Measurements from ENCODE around the gene SLC20A1. TPM values are rescaled to one million over a fixed set of nuclear protein-coding genes. Genes with fewer than 3 reads are reported as not detected.

The SLC20A1 gene
- total RNA-seq, 1 donor from 2014 or later, result 81.2 TPM

DNA sequence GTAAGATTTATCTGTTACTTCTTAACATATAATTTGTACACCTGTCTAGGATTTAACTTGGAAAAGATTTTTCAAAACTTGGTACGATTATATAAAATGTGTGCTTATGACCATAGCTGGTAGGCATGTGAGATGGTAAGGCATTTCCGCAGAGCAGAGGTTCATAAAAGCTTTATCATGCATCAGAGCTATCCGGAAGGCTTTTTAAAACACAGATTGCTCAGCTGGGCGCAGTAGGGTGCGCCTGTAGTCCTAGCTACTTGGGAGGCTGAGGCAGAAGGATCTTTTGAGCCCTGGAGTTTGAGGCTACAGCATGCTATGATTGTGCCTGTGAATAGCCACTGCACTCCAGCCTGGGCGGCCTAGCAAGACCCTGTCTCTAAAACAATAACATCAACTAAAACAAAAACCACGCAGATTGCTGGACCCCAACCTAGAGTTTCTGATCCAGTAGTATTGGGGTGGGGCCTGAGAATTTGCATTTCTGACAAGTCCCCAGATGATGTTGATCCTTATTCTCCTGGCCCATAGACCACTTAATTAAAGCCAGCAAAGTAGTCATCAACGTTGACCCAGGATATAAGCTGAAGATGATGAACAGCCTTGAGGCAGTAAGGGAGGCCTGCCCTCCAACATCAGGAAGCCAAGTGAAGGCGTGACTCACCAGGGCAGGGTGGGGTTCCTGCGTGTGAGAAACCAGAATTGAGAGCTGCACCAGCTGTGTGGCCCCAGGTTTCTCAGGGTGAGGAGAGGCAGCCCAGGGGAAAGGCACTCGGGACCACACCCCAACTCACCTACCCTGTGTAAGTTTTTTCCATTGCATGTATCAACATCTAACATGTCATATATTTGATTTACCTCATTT is 21.6 kb upstream of the SLC20A1 start:
- DNase-seq (ENCODE audit: low read depth, low spot score), result no peak

DNA sequence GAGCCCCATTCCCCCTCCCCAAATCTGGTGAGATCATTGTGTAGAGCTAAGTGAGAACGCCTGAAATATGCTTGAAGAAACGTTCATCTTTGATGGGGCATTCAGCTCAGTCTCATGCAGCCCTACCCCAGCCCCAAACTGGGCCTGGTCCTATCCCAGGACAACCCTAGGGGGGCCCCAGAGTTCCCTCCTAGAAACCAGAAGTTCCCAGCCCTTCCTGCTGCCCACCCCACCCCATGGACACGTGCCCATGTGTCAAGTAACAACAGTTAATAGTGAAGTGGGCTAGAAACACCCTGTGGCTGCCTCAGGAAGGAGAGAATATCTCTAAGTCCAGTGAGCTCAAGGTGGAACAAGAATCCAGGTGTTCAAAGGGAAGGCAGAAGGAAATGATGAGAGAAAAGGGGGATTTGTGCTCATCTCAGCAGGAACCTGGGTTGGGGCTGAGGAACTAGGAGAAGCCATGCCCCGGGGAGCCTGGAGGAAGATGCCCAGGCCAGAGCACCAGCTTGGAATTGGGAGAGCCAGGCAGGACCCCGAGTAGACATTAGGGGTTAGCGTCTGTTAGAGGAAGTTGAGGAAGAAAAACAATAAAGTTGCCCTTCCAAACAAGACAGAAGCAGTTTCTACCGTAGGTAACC is 20.1 kb upstream of the SLC20A1 start:
- no peak for DNase-seq (ENCODE audit: low read depth, low spot score)

- DNase-seq (ENCODE audit: low read depth, low spot score), result peak; percentile 36
These were observed 19.1 kb upstream of the SLC20A1 start for GRCh38 chr2:112626604-112627059.

DNA sequence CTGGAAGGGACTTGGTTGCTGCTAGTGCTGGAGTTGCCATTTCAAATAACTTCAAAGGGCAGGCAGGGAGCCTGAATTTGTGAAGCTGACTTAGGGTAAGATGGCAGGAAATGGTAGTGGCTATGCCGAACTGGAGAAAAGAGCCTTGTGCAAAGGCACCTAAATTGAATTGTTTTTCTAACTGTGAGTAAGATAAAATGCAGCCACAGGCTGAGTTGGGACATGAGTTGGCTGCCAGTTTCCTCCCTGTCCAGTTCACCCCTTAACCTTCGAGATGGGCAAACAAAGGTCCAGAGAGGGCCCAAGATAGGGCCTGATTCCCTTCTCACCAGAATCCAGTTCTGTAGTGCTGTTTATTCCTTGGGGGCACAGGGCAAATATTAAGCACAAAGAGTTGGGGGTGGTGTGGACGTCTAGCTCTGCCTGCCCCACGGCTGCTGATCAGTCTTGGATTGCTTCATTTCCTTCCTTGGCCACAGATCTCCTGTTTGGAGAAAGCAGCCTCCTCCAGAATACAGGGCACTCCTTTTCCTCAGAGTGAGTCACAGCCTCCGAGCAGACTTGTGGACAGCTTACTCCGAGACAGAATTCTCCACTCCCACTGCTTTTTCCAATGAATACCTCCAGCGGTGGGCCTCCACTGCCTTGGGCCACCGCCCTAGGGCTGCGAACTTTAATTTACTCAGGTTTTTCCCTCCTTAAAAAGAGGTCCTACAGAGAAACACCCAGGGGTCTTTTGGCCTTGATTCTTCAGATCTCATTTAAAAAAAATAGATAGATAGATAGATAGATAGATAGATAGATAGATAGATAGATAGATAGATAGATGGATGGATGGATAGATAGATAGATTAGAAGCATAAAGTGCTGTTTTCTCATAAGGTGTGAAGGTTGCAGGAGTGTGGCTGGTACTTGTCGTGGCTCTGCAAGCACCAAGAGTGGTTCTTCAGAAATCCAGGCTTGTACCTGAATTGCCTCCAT is 18.4 kb upstream of the SLC20A1 start:
- peak; percentile 91 for DNase-seq (ENCODE audit: low read depth, low spot score)

DNA sequence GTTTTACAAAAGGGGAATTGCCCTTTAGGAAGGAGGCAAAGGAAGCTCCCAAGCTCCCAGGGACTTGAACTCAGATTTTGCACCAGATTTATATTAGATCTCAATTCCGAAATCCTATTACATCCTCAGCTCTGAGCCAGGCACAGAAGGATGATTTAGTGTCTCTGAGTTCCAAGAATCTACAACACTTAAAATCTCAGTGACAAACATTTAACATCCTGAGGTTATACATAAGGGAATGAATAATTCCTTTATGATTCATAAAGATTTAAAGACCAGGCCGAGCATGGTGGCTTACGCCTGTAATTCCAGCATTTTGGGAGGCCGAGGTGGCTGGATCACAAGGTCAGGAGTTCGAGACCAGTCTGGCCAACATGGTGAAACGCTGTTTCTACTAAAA is 16.5 kb upstream of the SLC20A1 start:
- DNase-seq (ENCODE audit: low read depth, low spot score), result no peak

DNA sequence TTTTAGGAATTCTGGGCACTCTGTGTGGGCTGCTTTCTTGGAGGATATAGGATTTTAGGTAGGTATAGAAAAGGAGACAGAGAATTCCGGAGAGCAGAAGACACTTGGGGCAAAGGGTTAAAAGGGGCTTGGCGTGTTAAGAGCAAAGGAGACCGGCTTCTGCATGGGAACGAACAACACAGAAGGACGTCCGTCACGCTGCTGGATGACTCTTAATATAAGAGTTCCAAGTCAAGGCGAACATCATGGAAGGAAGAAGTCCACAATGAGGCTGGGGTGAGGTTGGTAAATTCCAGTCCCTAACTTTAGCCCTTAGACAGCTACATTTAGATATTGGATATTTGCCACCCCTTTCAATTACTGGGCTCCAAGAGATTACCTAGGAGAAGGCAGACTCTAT is 15.9 kb upstream of the SLC20A1 start:
- no peak for DNase-seq (ENCODE audit: low read depth, low spot score)

DNA sequence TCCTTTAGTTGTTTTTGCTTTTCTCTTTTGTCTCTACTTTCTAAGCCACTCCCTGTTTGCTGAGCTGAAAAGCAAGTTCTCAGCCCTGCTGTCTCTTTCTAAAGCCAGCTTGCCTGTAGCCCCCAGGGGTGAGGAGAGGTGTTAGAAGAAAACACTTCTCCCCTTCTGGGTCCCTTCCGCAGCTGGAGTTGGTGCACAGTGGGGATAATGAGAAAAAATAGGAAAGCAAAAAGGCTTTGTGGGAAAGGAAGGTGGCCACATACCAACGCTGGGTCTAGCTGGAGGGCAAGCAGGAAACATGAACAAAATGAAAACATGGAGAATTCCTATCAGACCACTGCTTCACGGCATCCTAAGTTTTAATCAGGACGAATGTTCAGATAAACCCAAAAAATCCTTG is 15.5 kb upstream of the SLC20A1 start:
- DNase-seq (ENCODE audit: low read depth, low spot score), result no peak

- DNase-seq (ENCODE audit: low read depth, low spot score), result no peak
These were observed 12.0 kb upstream of the SLC20A1 start for GRCh38 chr2:112633708-112634107.

DNA sequence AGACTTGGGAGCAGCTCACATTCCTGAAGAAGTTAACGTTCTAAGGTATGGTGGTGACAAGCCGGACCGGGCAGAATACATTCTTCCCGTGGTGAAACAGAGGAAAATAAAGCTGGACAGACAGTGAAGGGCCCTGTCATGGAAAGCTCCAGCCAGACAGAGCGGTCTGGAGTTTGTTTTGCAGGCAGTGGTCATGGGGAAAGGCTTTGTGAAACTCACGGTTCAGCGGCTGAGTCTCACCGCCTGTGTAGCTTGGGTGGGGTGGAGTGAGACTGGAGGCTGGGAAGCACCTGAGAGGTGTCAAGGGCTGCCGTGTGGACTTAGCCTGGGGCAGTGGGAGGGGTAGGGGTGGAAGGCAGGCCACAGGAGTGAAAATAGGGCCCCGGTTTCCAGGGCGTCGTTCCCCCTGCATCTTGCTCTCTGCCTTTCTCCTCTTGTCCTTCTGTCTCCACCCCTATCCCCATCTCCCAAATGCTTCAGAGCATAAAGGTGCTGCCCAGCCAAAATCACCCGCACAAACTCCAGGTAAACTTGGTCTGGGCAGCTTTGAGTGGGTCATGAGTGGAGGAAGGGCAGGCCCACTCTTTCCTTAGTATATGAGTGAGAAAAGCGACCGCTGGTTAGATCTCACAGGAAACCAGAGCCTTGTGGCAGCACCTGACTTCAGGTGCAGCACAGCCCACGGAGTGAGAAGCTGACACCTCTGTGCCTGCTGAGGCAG is 11.4 kb upstream of the SLC20A1 start:
- DNase-seq (ENCODE audit: low read depth, low spot score), result no peak

- no peak for DNase-seq (ENCODE audit: low read depth, low spot score)
These were observed 10.9 kb upstream of the SLC20A1 start for GRCh38 chr2:112634874-112635157.

GRCh38 chr2:112636605-112637288 is 9.0 kb upstream of the SLC20A1 start:
- no peak for DNase-seq (ENCODE audit: low read depth, low spot score)

- DNase-seq (ENCODE audit: low read depth, low spot score), result no peak
These were observed 8.5 kb upstream of the SLC20A1 start for GRCh38 chr2:112637289-112637660.

- no peak for DNase-seq (ENCODE audit: low read depth, low spot score)
These were observed 5.8 kb upstream of the SLC20A1 start for GRCh38 chr2:112639936-112640335.

DNA sequence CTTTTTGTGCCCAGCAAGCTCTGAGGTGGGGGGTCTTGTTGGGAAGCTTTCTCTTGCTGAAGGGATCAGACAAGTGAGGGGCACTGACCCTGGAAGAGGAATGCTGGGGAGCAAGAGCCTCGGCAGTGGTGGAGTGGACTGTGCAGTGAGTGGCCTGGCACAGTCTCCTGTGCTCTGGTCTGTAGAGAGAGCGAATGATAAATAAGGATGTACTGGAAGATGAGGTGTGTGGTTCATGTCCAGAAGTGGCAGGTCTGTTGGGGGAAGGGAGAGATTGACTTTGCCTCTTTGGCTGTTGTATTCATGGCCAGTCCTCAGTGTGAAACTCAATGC is 5.3 kb upstream of the SLC20A1 start:
- no peak for DNase-seq (ENCODE audit: low read depth, low spot score)

DNA sequence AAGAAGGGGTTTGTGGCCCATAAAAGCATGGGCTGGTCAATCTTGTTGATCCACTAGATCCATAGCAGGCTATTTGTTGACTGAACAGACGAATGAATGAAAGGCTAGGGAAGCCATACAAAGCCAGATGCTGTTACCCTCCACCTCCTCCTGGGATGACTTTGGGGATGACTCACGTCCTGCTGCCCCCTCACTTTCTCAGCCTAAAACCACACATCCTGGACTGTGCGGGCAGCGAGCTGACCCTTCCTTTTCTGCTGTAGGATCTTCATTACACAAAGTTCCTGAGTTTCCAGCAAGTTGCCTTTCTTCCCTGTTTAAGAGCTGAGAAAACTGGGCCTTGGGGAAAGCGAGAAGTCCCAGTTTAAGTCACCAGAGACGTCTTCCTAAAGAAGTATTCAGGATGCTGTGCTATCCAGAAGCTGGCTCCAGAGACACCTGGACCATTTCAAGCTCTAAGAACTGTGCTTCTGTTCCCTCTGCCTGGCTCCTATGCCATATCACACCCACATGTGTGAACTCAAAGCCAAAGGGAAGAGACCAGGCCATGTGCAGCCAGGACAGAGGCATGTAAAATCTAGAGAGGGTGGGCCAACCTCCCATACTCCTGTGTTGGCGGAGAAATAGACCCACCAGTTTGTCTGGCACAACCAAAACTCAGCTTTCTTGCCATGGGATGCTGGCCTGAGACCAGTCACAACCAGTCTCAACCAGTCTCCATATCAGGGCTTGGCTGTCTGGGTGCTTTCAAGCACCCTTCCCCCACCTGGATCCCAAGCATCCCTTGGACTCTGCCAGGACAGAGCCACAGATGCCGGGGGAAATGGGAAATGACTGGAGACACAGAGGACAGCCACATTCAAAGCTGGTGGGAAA is 4.7 kb upstream of the SLC20A1 start:
- no peak for DNase-seq (ENCODE audit: low read depth, low spot score)

DNA sequence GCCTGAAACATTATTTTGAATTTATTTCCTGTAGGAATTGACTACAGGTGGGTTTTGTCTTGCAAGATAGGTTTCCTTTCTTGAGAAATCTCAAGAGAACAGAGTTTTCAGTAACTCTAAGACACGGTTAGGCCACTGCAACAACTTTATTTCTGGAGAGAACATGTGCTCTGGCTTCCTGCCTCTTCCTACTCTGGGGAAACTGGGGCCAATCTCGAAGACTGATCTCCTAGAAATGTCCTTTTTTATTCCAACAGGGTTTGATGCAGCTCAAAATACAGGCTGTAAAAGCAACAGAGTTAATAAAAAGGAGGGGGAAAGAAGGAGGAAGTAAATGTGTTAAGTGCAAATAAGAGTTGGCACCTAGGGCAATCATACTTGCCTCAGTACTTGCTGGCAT is 4.0 kb upstream of the SLC20A1 start:
- DNase-seq (ENCODE audit: low read depth, low spot score), result no peak

GRCh38 chr2:112642561-112642960 is 3.2 kb upstream of the SLC20A1 start:
- DNase-seq (ENCODE audit: low read depth, low spot score), result no peak

GRCh38 chr2:112642966-112643365 is 2.8 kb upstream of the SLC20A1 start:
- DNase-seq (ENCODE audit: low read depth, low spot score), result no peak

GRCh38 chr2:112643488-112643887 is 2.3 kb upstream of the SLC20A1 start:
- no peak for DNase-seq (ENCODE audit: low read depth, low spot score)

Data from pulmonary artery endothelial cell (primary cell).